Measurements from ENCODE around the gene UHMK1.

DNA sequence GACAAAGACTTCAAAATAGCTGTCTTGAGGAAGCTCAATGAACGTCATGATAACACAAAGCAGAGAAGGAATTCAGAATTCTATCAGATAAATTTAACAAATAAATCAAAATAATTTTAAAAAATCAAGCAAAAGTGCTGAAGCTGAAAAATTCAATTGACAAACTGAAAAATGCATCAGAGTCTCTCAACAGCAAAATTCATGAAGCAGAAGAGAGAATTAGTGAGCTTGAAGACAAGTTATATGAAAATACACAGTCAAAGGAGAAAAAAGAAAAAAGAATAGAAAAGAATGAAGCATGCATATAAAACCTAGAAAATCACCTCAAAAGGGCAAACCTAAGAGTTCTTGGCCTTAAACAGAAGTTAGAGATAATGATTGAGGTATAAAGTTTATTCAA is 21.0 kb upstream of the UHMK1 start:
- TF ChIP-seq GATA2 (IDR thresholded peaks at IDR 0.05; ENCODE audit: low read depth, low read length) (no peak), GATA3 (IDR thresholded peaks at IDR 0.05; ENCODE audit: low read depth, low read length) (no peak)
